ENCODE results near the gene TENM4. TPM values are rescaled to one million over a fixed set of nuclear protein-coding genes. Genes with fewer than 3 reads are reported as not detected.
A peak's percentile ranks its signal among the peaks of the same experiment; 100 is the strongest.
"Not testable (repeated sequence)": the region's sequence is repeated elsewhere in the genome, so short reads cannot be mapped to it uniquely, and the experiment has no call there.

The TENM4 gene
- total RNA-seq, 1 experiment from 2014 or later: 22.6 TPM

- no peak for DNase-seq (ENCODE audit: low read depth)
Observed at GRCh38 chr11:79022265-79022664, 418.6 kb downstream of the TENM4 start.

GRCh38 chr11:79021601-79022000, 419.2 kb downstream of the TENM4 start:
- peak; percentile 10 for DNase-seq (ENCODE audit: low read depth)

GRCh38 chr11:79019975-79020374, 420.9 kb downstream of the TENM4 start:
- no peak for DNase-seq (ENCODE audit: low read depth)

DNA sequence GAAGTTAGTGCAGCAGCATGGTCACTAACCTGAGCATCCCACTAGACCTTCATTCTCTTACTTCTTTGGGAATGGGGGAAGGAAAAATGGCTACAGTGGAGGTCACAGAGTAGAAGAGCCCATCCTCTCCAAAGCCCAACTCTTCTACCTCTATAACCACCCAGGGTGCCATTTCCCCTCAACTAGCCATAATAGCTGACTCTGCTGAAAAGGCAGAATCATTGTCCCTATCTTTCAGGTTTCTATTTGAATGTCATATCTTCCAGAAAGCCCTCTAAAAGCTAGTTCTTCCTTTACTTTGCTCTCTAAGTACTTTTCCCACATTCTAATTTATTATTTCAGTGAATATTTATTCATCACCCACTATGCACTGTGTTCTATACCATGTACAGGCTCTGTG, 421.6 kb downstream of the TENM4 start:
- DNase-seq (ENCODE audit: low read depth): no peak

DNA sequence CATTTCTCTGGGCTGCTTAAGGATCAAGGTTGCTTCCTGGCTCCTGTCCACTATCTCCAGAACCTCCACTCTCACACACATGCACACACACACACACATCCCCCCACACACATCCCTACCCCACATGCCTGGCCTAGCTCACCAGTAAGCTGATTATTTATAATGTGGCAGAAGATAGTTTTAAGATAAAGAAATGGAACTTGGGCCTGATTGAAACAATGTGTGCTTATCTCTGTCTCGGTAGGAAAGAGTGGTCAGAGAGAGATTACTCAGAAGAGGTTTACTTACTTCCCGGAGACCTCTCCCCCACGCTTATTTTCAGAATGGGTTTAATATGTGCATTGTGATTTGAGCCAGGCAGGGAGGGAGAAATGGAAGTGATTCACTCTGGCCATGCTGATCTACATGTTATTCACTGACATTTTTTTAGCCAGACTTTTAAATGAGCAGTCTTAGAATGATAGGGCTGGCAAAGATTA, 422.4 kb downstream of the TENM4 start:
- DNase-seq (ENCODE audit: low read depth): peak; percentile 79

- no peak for DNase-seq (ENCODE audit: low read depth)
Observed at GRCh38 chr11:79017811-79018210, 423.0 kb downstream of the TENM4 start.

DNA sequence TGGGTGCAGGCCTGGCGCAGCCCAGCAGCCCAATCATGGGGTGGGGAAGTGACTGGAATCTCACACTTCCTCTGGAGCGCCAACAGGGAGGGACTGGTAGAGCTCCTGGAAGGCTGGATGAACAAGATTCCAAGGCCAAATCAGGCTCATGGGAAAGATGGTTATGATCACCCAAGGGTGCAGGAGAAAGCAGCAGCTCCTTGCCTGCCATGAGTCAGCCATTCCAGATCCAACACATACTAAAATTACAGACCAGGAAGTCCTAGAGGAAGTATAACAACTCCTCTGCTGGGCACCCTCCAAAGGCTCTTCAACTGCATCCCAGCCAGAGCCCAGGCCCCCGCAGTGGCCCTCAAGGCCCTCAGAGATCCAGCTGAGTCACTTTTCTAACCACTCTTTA, 427.3 kb downstream of the TENM4 start:
- peak; percentile 41 for DNase-seq (ENCODE audit: low read depth)

- DNase-seq (ENCODE audit: low read depth): no peak
Observed at GRCh38 chr11:79011357-79011756, 429.5 kb downstream of the TENM4 start.

- DNase-seq (ENCODE audit: low read depth): peak; percentile 2
Observed at GRCh38 chr11:79007771-79008402, 432.9 kb downstream of the TENM4 start.

GRCh38 chr11:79006854-79007253, 434.0 kb downstream of the TENM4 start:
- no peak for DNase-seq (ENCODE audit: low read depth)

- no peak for DNase-seq (ENCODE audit: low read depth)
Observed at GRCh38 chr11:78996007-78996406, 444.8 kb downstream of the TENM4 start.

DNA sequence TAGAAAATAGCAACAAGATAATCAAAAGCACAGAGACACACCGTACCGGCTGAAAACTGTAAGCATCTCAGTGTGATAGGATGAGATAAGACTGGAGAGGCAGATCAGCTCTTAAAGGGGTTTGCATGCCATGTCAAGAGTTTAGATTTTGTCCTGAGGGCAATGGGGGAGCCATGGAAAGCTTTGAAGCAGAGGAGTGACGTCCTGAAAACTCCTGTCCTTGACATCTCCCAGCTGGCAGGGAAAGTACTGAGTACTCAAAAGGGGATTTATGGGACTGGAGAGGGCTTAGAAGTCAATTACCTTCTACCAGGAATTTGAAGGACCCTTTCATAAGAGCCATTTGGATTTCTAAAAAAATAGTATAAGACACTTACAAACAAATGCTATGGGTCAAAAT, 445.7 kb downstream of the TENM4 start:
- DNase-seq (ENCODE audit: low read depth): no peak

GRCh38 chr11:78993802-78994430, 446.9 kb downstream of the TENM4 start:
- DNase-seq (ENCODE audit: low read depth): no peak

DNA sequence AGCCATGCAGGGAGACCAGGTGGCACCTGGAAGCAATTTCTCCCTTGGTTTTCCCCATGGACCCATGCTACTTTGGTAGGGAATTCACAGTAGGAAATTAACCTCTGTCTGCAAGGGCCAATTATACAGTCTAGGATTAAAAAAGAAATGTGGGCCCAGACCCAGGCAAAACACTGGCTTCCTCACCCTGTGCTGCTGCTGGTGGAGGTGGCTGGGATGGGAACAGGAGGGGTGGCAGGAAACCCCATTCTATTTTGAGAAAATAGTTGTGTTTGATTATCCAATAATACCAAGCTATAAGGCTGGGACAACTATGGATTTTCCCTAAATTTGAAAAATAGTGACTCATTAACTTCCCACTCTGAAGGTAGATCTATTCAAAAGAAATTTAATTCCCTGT, 449.1 kb downstream of the TENM4 start:
- no peak for DNase-seq (ENCODE audit: low read depth)

GRCh38 chr11:78990261-78990660, 450.6 kb downstream of the TENM4 start:
- DNase-seq (ENCODE audit: low read depth): no peak

- no peak for DNase-seq (ENCODE audit: low read depth)
Observed at GRCh38 chr11:78987748-78988147, 453.1 kb downstream of the TENM4 start.

DNA sequence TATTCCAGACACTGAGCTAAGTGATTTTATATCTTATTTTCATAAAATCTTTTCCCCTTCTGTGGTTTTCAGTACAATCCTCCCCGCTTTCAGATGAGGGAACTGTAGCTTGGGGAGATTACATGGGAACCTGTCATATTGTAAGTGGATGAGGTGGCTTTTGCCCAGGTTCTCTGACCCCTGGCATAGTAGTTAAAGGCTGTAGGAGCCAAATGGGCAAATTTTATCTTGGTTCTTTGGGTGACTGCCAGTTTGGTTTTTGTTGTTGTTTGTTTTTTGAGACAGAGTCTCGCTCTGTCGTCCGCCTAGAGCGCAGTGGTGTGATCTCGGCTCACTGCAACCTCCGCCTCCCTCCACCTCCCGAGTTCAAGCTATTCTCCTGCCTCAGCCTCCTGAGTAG, 454.5 kb downstream of the TENM4 start:
- no peak for DNase-seq (ENCODE audit: low read depth)

DNA sequence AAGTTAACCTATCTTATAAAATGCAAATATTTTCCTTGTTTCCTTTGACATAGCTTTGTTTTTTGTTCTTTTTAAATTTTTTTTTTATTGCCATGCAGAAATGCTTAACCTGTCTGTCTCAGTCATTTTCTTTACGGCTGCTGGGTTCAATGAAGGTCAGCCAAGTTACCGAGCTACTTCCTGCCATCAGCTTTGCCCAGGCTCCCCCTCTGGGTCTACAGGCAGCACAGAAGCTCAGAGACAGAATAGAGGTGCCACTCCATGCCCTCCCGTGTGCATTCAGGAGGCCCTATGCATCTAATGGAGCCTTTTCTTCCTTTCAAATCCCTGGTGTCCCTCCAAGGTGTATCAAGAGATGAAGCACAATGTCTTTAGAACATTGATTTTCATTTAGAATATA, 455.2 kb downstream of the TENM4 start:
- no peak for DNase-seq (ENCODE audit: low read depth)

DNA sequence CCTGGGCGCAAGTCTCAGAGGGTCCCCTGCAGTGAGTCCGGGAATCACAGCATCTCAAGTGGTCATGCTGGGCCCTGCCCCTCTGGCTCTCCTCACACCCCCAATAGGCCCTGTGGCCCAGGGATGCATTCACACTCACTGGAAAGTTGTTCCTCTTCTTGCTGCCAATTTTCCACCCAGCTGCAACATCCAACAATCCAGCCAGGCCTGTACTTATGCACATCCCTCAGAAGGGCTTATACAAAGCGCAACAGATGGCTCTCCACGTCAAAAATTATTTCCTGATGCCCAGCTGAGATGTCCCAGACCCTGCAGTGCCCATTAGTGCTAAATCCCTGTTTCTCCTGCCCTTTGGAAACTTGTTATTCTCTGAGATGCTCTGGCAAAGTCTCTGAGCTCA, 458.4 kb downstream of the TENM4 start:
- DNase-seq (ENCODE audit: low read depth): no peak

- no peak for DNase-seq (ENCODE audit: low read depth)
Observed at GRCh38 chr11:78981153-78981552, 459.7 kb downstream of the TENM4 start.

DNA sequence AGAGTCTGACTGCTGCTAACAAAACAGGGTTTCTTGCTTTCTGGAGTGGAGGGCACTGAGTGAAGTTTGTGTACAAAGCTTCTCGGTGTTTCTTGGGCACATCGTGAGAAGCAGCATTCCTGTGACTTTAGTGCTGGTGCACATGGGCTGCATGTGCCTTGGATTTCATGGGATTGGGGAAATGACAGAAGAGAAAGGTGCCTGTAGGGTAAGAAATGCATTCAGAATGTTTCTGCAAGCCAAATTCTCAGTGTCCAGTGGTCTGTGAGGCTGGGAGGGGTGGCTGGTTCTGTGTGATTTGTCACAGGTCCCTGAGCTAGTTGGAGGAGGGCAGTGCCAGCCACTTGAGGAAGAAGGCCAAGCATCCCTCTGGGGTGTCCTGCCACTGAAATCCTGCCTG, 462.0 kb downstream of the TENM4 start:
- DNase-seq (ENCODE audit: low read depth): no peak

DNA sequence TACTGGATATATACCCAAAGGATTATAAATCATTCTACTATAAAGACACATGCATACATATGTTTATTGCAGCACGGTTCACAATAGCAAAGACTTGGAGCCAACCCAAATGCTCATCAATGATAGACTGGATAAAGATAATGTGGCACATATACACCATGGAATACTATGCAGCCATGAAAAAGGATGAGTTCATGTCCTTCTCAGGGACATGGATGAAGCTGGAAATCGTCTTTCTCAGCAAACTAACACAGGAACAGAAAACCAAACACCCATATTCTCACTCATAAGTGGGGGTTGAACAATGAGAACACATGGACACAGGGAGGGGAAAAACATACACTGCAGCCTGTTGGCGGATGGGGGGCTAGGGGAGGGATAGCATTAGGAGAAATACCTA, 463.0 kb downstream of the TENM4 start:
- DNase-seq (ENCODE audit: low read depth): not testable (repeated sequence)

DNA sequence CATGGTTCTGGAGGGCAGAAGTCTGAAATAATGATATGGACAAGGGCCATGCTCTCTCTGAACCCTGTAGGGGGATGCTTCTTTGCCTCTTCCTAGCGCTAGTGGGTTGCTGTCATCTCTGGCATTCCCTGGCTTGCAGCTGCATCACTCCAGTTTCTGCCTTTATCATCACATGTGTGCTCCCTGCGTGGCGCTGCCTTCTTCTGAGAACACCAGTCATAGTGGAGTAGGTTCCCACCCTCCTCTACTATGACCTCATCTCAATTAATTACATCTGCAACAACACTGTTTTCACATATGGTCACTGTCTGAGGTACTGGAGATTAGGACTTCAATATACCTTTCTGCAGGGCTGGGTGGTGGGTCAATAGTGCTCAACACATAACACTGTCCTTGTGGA, 463.8 kb downstream of the TENM4 start:
- no peak for DNase-seq (ENCODE audit: low read depth)

DNA sequence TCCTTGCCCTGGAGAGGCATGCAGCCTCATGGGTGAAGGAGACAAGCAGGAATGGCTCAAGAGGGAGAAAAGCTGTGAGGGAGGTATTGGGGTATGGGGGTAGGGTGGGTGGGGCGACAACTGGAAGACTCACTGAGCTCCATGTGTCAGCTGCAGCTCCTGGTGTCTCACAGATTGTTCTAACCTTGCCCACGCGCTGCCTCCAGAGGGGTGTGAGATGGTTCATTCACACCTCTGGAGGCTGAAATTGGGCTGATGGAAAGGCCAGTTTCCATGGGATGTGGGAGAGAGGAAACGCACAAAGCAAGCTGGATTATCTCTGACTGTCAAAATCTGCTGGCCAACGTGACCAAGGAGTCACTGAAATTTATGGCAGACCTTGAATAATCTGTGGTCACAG, 465.7 kb downstream of the TENM4 start:
- no peak for DNase-seq (ENCODE audit: low read depth)

Data from M059J (cell line).